Spleen (tissue), 11 donors: ENCODE data around the gene EXT2. TPM values are rescaled to one million over a fixed set of nuclear protein-coding genes. Genes with fewer than 3 reads are reported as not detected.

ENCODE experiments used
- DNase-seq: peaks from one replicate; pipeline ENCODE4 v3.0.0-alpha.2; 2020
- H3K27ac ChIP-seq, 8 donors: fragments of 200-600 bp; sonication (generic) in 7 of 8; 1 replicate in 4 of 8; 2 replicates in 4 of 8; pipeline versions ENCODE4 v1.5.0 to v1.8.0; 2016 to 2021; ENCODE audit warnings: inconsistent platforms in 4 of 8, mild to moderate bottlenecking in 4 of 8, moderate library complexity in 1 of 8
- H3K27me3 ChIP-seq, 7 donors: fragments of 200-600 bp; sonication (generic) in 6 of 7; replicated peaks in 1 of 7; 1 replicate in 4 of 7; 2 replicates in 3 of 7; pipeline versions ENCODE4 v1.5.0 to v1.8.0; 2016 to 2021; ENCODE audit warnings: inconsistent platforms in 3 of 7, mild to moderate bottlenecking in 1 of 7
- H3K36me3 ChIP-seq, 6 donors: fragments of 200-600 bp; sonication (generic) in 5 of 6; 1 replicate in 4 of 6; 2 replicates in 2 of 6; pipeline versions ENCODE4 v1.5.0 to v1.8.0; 2016 to 2021; ENCODE audit warnings: inconsistent platforms in 2 of 6
- H3K4me1 ChIP-seq, 6 donors: fragments of 200-600 bp; sonication (generic) in 5 of 6; 1 replicate in 3 of 6; 2 replicates in 3 of 6; pipeline versions ENCODE4 v1.5.0 to v1.8.0; 2016 to 2021; ENCODE audit warnings: inconsistent platforms in 3 of 6
- H3K4me3 ChIP-seq, 8 donors: fragments of 200-600 bp; sonication (generic) in 7 of 8; 1 replicate in 4 of 8; 2 replicates in 4 of 8; pipeline versions ENCODE4 v1.5.0 to v1.8.0; 2016 to 2021; ENCODE audit warnings: inconsistent platforms in 4 of 8, mild to moderate bottlenecking in 4 of 8, moderate library complexity in 2 of 8
- H3K9me3 ChIP-seq, 8 donors: fragments of 200-600 bp; sonication (generic) in 7 of 8; 1 replicate in 4 of 8; 2 replicates in 4 of 8; pipeline versions ENCODE4 v1.5.0 to v1.8.0; 2016 to 2021; ENCODE audit warnings: inconsistent platforms in 4 of 8
- CTCF ChIP-seq, 11 experiments: fragments of 200-600 bp in 7 of 11; fragments of 450-650 bp in 4 of 11; sonication (generic) in 4 of 11; IDR thresholded peaks in 8 of 11; conservative IDR thresholded peaks in 3 of 11; 1 replicate in 7 of 11; 2 replicates in 4 of 11; pipeline versions ENCODE4 v1.4.0 to v1.8.0; 2016 to 2021; ENCODE audit warnings: antibody characterized with exemption in 11 of 11, inconsistent platforms in 4 of 11, mild to moderate bottlenecking in 1 of 11
- POLR2A ChIP-seq, 3 donors: fragments of 450-650 bp; IDR thresholded peaks; one replicate each; pipeline ENCODE4 v1.5.1; 2017; ENCODE audit warnings: antibody characterized with exemption in 3 of 3, mild to moderate bottlenecking in 1 of 3
- POLR2AphosphoS5 ChIP-seq, 3 donors: sonication (generic); formaldehyde crosslinking; IDR thresholded peaks; one replicate each; pipeline ENCODE4 v1.5.1; 2017; ENCODE audit warnings: antibody characterized with exemption in 3 of 3
- WGBS, 5 donors: extraction: QIAGEN DNeasy Blood & Tissue Kit in 3 of 5; methylation state at CpG; one replicate each; pipeline versions ENCODE4 v1.1.5 to v1.1.7; 2013 to 2018; 5-methylcytosine and 5-hydroxymethylcytosine counted together
- intact Hi-C: fragments of 100-400 bp; cut with DNase I; formaldehyde crosslinking; loops from one replicate; pipeline ENCODE4 v1.15.0; 2023; ENCODE audit warnings: low total_unique reads
- polyA plus RNA-seq, 3 donors: library from polyadenylated mRNA; stranded (reverse); fragments of 200-250 nt; gene quantifications; one replicate each; pipeline ENCODE4 v1.2.1, GENCODE V29; 2013
- total RNA-seq, 7 donors: library from RNA; depleted of rRNA in 3 of 7; stranded (reverse); fragments of >200 nt in 3 of 7; fragmentation: NEBNext Ultra II Directional in 4 of 7; extraction: Animal tissue kit (Norgen Biotek cat#: 25700) in 4 of 7; gene quantifications; one replicate each; pipeline versions ENCODE4 v1.1.0 to v1.2.1, GENCODE V29; 2016 to 2021
- donor health status: healthy with polysubstance abuse.
- donor health status: DM: no; HTN: no; CAD: no; lungs with moderate emphysema.
- donor health status: DM: no; HTN: no; CAD: no.
- donor health status: Bipolar disorder and iron deficiency.
- donor health status: healthy.
- donor health status: DM: no; HTN: no; CAD: no.
- donor health status: DM: yes; HTN: yes; CAD: no.

Gene EXT2
- total and polyA plus RNA-seq, 10 donors, result 10.0 to 60.1 (median 41.3) TPM

GRCh38 chr11:44274404-44274803 is 178.9 kb downstream of the EXT2 start:
- 79 to 96% (median 86%) methylated on average over 1 of the region's 1 CpG for WGBS, 5 donors
- H3K4me3 ChIP-seq, result no peak overlapping the region
- H3K9me3 ChIP-seq, result no peaks in the 10 kb centered on the region
- intact Hi-C loops, result no loop called here
- no peaks in the 10 kb centered on the region for H3K4me1 ChIP-seq
- TF ChIP-seq CTCF (IDR thresholded peaks at IDR 0.05 in 8 of 11, conservative IDR thresholded peaks at IDR 0.05 in 3 of 11) (no peak), POLR2A (IDR thresholded peaks at IDR 0.05) (no peak), POLR2AphosphoS5 (IDR thresholded peaks at IDR 0.05) (no peak)
- H3K27ac ChIP-seq, result no peak overlapping the region
- H3K36me3 ChIP-seq, result no peaks in the 10 kb centered on the region
- H3K27me3 ChIP-seq, result peaks cover 0 to 10% (median 0%) of the 10 kb centered on the region in 7 donors
- no peak for DNase-seq

DNA sequence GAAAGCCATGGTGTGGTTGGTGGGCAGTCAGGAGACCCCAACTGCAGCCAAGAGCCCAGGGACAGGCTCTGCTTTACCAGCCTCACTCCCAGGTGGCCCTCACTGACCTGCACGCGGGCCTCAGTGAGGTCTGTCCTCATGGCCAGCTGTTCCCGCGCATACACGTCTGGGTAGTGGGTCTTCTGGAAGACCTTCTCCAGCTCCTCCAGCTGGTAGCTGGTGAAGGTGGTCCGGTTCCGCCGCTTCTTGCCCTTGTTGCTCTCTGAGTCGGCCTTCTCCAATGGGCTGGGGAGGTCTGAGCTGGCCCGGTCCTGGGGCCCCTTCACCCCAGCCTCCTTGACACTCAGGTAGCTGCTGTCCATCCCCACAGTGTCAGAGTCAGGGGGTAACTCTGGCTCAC is 179.8 kb downstream of the EXT2 start:
- Histone ChIP-seq H3K36me3 (no peaks in the 10 kb centered on the region), H3K9me3 (no peaks in the 10 kb centered on the region), H3K4me3 (no peak overlapping the region), H3K4me1 (no peaks in the 10 kb centered on the region), H3K27me3 (peaks cover 0 to 2% (median 0%) of the 10 kb centered on the region in 7 donors), H3K27ac (no peak overlapping the region)
- 90 to 98% (median 96%) methylated on average over 8 to 10 of the region's 10 CpGs for WGBS, 5 donors
- intact Hi-C loops, result no loop called here
- TF ChIP-seq CTCF (IDR thresholded peaks at IDR 0.05 in 8 of 11, conservative IDR thresholded peaks at IDR 0.05 in 3 of 11), result no peak
- no peak for TF ChIP-seq POLR2AphosphoS5 (IDR thresholded peaks at IDR 0.05)
- no peak for TF ChIP-seq POLR2A (IDR thresholded peaks at IDR 0.05)
- DNase-seq, result peak; percentile 41

DNA sequence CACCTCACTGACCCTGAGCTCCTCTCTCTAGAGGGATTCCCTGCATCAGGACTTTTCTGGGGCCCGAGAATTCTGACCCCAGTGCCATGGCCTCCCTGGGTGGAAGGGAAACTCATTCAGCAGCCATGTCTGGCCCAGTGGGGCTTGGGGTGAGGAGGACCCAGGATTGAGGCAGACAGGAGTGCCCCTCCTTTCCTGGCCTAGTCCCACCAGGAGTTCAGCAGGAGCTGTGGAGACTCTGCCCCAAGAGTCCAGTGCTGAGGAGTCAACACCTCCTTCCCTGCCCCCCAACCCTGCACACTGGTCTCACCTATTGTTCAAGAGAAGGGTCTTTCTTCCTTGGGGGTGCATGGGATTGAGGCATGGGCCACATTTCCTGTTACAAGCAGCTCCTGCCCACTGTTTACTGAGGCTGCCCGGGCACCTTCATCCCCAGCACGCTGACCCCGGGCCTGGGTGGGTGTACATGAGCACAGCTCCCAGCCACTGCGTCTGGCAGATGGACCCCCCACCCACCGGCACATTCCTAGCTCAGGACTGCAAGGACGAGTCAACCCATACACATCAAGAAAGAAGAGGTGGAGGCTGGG is 180.6 kb downstream of the EXT2 start:
- Histone ChIP-seq H3K9me3 (no peaks in the 10 kb centered on the region), H3K36me3 (no peaks in the 10 kb centered on the region), H3K4me1 (no peaks in the 10 kb centered on the region), H3K27me3 (peaks cover 0 to 3% (median 0%) of the 10 kb centered on the region in 7 donors), H3K27ac (no peak overlapping the region), H3K4me3 (no peak overlapping the region)
- TF ChIP-seq POLR2AphosphoS5 (IDR thresholded peaks at IDR 0.05), result no peak
- no peak for TF ChIP-seq POLR2A (IDR thresholded peaks at IDR 0.05)
- TF ChIP-seq CTCF (IDR thresholded peaks at IDR 0.05 in 8 of 11, conservative IDR thresholded peaks at IDR 0.05 in 3 of 11), result no peak
- 77 to 87% (median 82%) methylated on average over 6 to 7 of the region's 7 CpGs for WGBS, 5 donors
- peak; percentile 57 for DNase-seq
- intact Hi-C loops, result no loop called here

- TF ChIP-seq CTCF (IDR thresholded peaks at IDR 0.05 in 8 of 11, conservative IDR thresholded peaks at IDR 0.05 in 3 of 11) (no peak), POLR2AphosphoS5 (IDR thresholded peaks at IDR 0.05) (no peak), POLR2A (IDR thresholded peaks at IDR 0.05) (no peak)
- WGBS, 5 donors, result 83 to 90% (median 83%) methylated on average over 17 to 18 of the region's 18 CpGs
- Histone ChIP-seq H3K27me3 (peaks cover 0 to 3% (median 0%) of the 10 kb centered on the region in 7 donors), H3K27ac (no peak overlapping the region), H3K4me1 (no peaks in the 10 kb centered on the region), H3K4me3 (no peak overlapping the region), H3K9me3 (no peaks in the 10 kb centered on the region), H3K36me3 (no peaks in the 10 kb centered on the region)
- intact Hi-C loops, result no loop called here
- DNase-seq, result peak; percentile 51
These were observed 182.0 kb downstream of the EXT2 start for GRCh38 chr11:44277196-44278090.
